Pons (tissue), 1 donor: ENCODE measurements around the gene ELOVL3.

Experiments
- DNase-seq: peaks from one replicate; pipeline ENCODE4 v3.0.0-alpha.2; 2016; ENCODE audit warnings: low spot score

The ELOVL3 gene, protein sequence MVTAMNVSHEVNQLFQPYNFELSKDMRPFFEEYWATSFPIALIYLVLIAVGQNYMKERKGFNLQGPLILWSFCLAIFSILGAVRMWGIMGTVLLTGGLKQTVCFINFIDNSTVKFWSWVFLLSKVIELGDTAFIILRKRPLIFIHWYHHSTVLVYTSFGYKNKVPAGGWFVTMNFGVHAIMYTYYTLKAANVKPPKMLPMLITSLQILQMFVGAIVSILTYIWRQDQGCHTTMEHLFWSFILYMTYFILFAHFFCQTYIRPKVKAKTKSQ

DNA sequence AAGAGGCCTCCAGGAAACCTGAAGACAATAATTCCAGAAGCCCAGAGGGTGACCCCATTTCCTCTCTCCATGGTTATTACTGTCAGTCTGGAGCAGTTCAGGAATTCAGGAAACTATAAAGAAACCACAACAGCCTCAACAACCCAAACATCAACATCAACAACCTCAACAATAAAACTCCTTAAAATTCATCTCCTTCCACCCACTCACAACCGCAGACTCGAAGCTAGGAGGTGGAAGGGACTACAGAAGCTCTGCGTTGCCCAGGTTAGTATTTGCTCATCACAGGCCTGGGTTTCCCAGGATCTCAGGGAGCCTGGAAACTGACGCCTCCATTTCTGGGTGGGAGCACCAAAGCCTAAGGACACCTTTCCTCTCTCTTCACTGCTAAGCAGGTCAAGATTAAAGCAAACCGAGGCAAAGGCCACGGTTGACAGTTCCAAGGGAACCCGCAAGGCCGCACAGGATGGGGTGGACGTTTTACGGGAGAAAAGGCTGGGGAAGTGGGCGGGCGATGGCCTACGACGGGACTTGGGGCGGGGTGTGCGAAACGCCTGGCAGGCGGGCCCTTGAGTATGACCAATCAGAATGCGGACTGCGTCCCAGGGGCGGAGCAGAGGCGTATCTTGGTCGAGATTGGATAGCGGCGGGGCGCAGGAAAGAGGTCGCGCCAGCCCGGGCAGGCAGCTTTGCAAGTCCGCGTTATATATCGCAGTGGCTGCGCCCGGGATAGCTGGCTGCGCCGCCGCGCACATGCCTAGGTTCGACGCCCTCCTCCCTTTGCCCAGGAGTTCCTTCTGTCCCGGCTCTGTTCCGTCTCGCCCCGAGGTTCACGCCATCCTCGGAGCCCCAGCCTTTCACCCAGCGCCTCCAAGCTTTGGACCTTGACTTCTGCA lies at the start of gene ELOVL3:
Gene ELOVL3 (plus strand): TSS at position 654 of the 896 bp plus-strand sequence. CDS start 250 bp downstream, outside the sequence.
- DNase-seq, result peak; percentile 87

DNA sequence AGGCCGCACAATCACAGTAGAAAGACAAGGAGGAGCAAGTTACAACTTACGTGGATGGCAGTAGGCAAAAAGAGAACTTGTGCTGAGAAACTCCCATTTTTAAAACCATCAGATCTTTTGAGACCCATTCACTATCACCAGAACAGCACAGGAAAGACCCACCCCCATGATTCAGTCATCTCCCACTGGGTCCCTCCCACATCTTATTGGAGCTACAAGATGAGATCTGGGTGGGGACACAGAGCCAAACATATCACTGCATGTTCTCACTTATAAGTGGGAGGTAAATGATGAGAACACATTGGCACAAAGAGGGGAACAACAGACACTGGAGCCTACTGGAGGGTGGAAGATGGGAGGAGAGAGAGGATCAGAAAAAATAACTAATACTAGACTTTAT lies 41.5 kb upstream of the ELOVL3 start:
- DNase-seq, result no peak

DNA sequence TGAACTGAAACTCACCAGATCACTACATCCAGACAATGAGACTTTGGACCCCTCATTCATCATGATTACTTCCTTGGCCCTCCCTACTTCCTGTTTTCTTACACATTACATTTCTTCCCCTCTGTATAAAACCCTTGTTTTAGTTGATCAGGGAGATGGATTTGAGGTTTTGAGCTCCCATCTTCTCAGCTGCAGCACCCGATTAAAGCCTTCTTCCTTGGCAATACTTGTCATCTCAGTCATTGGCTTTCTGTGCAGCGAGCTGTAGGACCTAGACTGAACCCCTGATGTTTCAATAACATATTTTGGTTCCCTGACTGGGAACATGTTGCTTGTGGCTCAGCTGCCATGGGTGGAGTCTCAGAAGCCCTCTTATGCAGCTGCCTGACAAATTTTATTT lies 40.8 kb upstream of the ELOVL3 start:
- DNase-seq, result no peak

DNA sequence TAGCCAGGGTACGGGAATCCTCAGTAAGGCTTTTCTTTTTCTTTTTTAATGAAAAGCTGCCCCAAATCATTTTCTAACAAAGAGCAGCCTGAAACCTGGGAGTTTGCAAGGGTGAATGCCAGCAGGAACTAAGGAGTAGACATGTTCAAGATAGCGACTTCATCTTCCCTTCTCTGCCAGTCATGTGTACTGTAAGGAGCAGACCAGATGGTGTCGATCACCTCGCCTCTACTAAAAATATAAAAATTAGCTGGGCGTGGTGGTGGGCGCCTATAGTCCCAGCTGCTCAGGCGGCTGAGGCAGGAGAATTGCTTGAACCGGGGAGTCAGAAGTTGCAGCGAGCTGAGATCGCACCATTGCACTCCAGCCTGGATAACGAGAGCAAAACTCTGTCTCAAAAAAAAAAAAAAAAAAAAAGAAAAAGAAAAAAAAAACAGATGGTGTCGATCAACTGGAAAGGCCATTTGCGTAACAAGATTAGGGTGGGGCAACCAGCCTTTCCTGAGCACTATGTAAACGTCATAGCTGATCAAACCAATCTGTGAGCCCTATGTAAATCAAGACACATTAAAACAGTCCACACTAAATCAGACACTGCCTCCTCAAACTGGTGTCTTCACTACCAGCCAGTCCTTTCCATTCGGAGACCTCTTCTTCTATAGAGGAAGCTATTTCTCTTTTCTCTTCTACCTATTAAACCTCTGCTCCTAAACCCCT lies 40.1 kb upstream of the ELOVL3 start:
- DNase-seq, result no peak

DNA sequence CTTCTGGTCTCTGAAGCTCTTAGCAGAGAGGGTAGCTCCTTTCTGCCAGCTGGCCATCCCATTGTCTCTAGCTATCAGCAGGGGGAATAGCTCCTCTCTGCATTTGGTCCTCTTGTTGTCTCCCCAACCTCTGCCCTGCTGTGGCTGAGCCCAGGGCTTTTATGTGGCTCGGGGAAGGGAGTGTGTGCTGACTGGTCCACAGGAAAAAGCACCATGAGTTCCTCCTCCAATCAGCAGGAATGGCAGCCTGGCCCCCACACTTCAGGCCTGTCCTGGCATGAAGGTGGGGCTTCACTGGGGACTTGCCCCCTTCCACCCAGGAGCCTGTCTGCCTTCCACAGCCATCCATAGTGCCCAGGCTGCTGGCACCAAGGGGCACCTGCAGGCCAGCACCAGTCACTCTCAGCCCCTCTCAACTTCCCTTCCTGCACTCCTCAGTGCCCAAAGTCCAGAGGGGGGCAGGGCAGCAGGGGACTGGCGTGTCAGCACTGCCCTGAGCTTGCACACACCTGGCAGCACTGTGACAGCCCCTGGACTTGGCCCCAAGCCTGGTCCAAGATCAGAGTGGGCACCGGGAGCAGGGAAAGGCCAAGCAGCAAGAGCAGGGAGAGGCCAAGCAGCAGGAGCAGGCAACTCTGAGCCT lies 37.7 kb upstream of the ELOVL3 start:
- no peak for DNase-seq

DNA sequence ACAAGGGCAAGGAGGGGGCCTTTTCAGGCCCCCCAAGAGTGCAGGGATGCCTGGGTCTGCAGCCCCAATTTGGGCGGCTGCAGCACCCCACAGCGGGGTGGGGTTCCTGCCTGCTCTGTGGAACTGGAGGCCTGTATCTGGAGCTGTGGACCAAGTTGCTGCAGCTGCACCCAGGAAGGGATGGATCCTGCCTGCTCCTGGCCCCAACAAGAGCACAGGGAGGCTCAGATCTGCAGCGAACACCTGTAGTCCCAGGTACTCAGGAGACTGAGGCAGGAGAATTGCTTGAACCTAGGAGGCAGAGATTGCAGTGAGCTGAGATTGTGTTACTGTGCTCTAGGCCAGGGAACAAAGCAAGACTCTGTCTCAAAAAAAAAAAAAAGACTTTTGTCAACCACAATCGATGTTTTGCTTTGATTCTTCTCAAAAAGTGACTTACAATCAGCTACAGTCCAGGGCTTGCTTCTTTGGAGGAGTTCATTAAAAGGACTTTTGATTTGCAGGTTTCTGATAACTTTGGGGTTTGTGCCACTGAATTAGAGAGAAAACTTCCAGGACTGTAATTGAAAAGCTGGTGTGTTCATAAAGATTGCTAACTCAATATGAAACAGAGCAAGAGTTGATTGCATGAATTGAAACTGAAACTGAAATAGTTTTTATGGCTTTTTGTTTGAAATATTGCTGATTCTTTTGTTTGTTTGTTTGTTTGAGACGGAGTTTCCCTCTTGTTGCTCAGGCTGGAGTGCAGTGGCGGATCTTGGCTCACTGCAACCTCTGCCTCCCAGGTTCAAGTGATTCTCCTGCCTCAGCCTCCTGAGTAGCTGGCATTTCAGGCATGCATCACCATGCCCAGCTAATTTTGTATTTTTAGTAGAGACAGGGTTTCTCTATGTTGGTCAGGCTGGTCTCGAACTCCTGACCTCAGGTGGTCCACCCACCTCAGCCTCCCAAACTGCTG lies 36.9 kb upstream of the ELOVL3 start:
- DNase-seq, result peak; percentile 21

DNA sequence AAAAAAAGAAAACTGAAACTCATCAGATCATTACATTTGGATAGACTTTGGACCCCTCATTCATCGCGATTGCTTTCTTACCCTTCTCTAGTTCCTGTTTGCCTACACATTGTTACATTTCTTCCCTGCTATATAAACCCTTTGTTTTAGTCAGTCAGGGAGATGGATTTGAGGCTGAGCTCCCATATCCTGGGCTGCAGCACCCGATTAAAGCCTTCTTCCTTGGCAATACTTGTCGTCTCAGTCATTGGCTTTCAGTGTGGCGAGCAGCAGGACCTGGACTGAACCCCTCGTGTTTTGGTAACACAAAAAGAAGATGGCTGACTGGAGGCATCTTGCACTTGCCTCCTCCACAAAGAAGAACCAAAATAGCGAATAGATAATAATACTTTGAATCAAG lies 34.1 kb upstream of the ELOVL3 start:
- DNase-seq, result no peak

DNA sequence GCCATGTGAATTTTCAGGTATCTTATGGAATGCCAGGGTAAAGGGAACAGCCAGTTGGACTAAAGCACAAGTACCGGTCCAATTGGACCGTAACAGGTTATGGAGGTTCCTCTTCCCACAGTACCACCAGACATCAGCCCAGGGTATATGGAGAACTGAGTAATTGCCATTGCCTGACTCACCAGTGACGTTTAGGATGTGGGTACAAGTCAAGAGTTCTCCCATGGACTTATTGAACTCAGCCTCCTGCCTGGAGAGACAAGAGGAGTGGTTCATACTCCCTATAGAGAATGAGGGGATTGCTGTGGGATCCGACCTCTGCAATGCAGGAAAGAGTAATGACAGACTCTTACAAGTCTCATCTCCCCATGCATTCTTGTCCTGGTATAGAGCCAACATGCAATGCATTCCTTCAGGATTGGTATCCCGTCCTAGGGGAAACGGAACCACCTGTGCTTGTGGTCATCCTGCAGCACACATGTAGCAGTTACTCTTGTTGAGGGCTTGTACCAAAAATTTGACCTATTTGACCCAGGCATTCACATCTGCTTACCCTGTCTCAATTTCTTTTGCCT lies 30.7 kb upstream of the ELOVL3 start:
- DNase-seq, result no peak

DNA sequence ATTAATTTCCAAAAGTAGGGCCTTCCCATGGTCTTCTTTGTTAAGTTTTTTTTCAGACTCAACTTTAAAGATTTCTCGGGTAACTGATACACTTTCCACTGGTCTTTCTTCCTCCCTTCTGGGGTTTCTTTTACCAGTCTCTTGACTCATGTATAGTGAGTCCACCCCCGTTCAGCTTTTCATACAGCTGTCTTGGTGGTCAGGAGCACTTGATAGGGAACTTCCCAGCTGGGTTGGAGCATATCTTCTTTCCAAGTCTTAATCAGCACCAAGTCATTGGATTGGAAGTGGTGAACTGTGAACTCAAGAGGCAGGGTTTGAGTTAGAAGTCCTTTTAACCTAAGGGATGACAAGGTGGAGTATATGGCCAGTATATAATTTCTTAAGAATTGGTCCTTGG lies 29.2 kb upstream of the ELOVL3 start:
- no peak for DNase-seq

DNA sequence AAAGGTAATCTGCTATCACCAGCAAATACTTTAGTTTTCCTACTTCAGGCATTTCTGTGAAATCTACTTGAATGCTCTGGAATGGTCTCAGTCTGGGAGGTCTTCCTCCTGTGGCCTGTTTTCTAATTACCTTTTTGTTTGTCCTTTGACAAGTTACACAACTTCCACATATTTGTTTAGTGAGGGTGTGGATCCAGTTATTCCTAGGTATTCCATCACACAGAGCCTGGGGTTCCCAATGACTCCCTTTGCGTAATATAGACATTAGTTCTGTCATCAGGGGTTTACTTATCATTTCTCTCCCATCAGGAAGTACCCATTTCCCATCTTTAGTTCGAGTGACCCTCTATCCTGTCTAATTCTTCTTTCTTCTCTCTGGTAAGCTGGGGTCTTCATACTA lies 28.1 kb upstream of the ELOVL3 start:
- no peak for DNase-seq

DNA sequence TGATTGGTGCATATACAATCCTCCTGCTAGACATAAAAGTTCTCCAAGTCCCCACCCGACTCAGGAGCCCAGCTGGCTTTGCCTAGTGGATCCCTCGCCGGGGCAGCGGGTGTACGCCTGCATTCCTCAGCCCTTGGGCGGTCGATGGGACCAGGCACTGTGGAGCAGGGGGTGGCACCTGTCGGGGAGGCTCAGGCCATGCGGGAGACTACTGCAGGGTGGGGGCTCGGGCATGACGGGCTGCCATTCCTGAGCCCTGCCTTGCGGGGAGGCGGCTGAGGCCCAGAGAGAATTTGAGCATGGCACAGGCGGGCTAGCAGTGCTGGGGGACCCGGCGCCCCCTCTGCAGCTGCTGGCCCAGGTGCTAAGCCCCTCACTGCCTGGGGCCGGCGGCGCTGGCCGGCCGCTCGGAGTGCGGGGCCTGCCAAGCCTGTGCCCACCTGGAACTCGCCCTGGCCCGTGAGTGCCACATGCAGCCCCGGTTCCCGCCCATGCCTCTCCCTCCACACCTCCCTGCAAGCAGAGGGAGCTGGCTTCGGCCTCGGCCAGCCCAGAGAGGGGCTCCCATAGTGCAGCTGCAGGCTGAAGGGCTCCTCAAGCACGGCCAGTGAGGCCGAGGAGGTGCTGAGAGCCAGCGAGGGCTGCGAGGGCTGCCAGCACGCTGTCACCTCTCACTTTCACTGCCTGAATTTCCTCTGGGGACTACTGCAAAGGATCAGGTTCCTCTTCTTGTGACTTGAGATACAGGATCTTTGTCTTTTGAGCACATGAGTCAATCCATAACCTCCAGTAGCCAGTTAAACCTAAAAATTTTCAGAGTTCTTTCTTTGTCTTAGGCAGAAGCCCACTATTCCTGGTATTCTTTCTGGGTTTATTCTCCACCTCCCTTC lies 25.1 kb upstream of the ELOVL3 start:
- no peak for DNase-seq

DNA sequence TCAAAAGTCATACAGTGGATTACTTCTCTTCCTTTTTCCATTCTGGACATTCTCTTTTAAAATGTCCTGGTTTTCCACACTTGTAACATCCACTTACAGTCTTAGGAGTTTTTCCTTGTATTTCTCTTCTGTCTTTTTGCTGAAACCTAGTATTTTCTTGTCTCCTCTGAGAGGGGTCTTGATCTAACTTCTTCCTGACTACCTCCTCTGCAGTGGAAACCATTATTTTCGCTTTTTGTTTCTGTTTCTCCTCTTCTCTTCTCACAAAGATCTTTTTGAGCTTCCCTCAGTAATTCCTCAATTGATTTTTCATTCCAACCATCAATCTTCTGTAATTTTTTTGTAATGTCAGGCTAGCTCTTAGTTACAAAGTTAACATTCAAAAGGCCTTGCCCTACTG lies 23.7 kb upstream of the ELOVL3 start:
- DNase-seq, result no peak

DNA sequence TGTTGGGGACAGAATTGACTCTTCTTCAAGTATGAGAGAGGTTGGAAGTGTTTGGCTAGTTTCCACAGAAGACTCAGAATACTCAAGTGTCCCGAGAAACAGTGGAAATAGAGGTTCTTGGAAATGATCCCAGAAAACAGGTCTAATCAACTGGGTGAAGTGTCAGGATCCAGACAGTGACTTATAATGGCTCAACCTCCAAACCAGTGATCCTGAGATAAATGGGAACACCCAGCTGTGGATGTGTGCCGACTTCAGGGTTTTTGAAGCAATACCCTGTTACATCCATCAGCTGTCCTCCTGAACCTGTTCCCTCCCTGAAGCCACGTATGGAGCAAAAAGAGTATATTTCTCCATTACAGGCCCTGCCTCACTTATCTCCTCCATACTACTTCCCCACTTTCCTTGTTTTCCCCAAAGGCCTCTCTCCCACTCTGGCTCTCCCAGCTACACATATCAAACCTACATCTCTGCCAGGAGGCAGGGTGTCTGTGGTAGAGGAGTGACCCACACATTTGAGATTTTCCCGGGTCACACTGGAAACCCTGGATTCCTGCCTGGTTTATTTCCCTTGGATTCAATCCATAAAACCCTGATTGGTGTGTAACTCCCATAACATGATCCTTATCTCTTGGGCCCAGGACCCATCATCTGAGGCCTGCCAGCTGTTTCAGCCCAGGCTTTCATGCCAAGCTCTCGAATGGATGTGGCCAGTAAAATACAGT lies 17.6 kb upstream of the ELOVL3 start:
- DNase-seq, result no peak

DNA sequence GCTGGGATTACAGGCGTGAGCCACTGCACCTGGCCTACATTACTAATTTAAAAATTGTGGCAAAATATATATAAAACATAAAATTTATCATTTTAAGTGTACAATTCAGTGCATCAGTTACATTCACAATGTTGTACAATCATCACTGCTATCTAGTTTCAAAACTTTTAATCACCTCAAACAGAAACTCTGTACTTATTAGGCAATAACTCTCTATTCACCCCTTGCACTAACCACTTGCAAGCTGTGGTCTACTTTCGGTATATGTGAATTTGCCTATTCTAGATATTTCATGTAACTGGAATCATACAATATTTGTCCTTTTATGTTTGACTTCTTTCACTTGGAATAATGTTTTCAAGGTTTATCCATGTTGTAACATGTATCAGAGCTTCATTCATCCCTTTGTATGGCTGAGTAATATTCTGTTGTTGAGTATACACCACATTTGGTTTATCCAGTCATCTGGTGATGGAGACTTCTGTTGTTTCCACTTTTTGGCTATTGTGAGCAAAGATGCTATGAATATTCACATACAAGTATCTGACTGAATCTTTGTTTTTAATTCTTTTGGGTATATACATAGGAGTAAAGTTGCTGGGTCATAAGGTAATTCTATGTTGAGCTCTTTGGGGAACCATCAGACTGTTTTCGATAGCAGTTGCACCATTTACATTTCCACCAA lies 14.3 kb upstream of the ELOVL3 start:
- DNase-seq, result no peak

DNA sequence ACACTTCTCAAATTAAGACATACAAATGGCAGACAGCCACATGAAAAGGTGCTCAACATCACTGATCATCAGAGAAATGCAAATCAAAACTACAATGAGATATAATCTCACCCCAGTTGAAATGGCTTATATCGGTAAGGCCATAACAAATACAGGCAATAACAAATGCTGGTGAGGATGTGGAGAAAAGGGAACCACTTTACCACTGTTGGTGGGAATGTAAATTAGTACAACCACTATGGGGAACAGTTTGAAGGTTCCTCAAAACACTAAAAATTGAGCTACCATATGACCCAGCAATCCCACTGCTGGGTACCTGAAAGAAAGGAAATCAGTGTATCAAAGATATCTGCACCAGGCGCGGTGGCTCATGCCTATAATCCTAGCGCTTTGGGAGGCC lies 12.5 kb upstream of the ELOVL3 start:
- peak; percentile 10 for DNase-seq

DNA sequence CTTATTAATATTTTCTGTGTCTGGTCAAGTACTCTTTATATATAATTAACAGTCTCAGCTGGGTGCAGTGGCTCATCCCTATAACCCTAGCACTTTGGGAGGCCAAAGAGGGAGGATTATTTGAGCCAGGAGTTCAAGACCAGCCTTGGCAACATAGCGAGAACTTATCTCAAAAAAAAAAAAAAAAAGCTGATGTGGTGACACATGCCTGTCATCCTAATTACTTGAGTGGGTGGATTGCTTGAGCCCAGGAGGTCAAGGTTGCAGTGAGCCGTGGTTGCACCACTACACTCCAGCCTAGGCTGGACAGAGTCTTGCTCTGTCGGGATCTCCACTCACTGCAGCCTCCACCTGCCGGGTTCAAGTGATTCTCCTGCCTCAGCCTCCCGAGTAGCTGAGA lies 6.7 kb upstream of the ELOVL3 start:
- no peak for DNase-seq

DNA sequence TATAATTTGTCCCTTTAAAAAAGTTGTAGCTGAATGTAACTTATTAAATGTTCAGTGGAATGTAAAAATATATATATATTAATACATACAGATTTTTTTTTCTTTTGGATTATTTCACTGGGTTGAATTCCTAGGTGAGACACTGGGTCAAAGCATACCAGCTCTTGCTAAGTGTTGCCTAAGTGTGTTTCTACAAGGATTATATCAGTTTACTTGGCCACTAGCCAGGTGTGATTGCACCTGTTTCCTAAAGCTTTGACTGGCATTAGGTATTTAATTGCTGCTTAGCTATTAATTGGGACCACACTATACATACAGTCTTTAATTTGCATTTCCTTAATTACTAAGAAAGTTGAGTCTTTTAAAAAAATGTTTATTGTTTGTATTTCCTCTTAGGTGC lies 5.5 kb upstream of the ELOVL3 start:
- DNase-seq, result no peak

DNA sequence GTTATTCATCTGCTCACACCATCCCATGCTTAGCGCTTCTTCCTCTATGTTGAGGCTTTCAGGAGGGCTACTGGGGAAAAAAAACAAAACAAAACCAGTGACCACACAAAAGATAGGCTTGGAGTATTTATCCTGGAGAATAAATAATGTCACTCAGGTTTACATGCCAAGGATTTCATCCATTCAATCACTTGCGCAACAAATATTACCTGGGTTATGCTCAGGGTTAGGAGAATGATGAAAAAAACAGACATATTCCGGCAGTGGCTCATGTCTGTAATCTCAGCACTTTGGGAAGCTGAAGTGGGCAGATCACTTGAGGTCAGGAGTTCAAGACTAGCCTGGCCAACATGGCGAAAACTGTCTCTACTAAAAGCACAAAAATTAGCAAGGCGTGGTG lies 3.3 kb upstream of the ELOVL3 start:
- no peak for DNase-seq

DNA sequence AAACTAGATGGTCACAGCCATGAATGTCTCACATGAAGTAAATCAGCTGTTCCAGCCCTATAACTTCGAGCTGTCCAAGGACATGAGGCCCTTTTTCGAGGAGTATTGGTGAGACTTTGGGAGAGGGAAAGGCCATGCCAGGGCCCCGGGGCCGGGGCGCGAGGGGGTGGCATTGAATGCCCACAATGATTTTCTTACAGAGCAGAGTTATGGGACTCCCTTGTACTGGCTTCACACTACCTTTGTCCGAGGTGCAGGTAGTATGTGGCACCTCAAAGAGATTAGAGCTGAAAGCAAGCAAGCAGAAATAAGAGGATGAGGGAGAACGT lies 407 bp downstream of the ELOVL3 start:
- no peak for DNase-seq
